ENCODE results near the gene PPP4R2. TPM values are rescaled to one million over a fixed set of nuclear protein-coding genes. Genes with fewer than 3 reads are reported as not detected.

Gene PPP4R2
- total RNA-seq, 1 experiment from 2014 or later, result 63.2 TPM

DNA sequence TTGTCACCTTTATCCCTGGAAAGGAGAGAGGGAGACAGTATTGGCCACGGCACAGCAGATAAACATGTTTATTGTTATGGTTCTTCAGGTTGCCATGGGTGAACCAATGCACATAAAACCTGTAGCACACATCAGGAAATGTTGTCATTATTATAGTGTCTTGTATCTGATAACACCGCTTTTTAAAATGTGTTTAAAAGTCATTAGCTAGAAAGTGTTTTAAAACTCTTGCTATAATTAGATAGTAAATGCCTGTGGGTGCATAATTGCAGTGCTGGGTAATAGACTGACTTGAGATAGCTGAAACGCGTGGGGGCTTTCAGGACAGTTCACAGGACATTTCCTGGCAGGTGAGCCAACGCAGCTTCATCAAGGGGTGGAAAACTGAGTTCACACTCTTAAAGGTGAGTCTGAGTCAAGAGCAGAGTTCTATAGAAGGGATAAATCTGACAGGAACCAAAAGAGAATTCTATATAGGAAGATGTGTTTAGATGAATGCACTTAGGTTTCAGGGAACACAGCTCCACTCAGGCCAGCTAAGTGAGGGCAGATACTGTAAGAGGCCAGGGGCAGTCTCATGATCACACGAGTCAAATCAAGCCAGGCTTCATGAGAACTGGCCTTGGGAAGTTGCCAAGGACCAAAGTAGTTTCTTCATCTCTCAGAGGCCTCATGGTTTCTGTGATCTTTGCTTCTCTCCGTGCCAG is 35.6 kb upstream of the PPP4R2 start:
- TF ChIP-seq EZH2 (IDR thresholded peaks at IDR 0.05; ENCODE audit: low read depth), result no peak
- TF ChIP-seq, protein P1, sequence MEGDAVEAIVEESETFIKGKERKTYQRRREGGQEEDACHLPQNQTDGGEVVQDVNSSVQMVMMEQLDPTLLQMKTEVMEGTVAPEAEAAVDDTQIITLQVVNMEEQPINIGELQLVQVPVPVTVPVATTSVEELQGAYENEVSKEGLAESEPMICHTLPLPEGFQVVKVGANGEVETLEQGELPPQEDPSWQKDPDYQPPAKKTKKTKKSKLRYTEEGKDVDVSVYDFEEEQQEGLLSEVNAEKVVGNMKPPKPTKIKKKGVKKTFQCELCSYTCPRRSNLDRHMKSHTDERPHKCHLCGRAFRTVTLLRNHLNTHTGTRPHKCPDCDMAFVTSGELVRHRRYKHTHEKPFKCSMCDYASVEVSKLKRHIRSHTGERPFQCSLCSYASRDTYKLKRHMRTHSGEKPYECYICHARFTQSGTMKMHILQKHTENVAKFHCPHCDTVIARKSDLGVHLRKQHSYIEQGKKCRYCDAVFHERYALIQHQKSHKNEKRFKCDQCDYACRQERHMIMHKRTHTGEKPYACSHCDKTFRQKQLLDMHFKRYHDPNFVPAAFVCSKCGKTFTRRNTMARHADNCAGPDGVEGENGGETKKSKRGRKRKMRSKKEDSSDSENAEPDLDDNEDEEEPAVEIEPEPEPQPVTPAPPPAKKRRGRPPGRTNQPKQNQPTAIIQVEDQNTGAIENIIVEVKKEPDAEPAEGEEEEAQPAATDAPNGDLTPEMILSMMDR (conservative IDR thresholded peaks at IDR 0.05), result no peak
- Histone ChIP-seq H3F3A (ENCODE audit: insufficient read depth, low read depth) (no peaks in the 10 kb centered on the region), H3K9me3 (ENCODE audit: insufficient read depth, low read depth) (no peaks in the 10 kb centered on the region), H3K9me2 (ENCODE audit: insufficient read depth) (no peaks in the 10 kb centered on the region), H4K20me1 (ENCODE audit: insufficient read depth) (no peaks in the 10 kb centered on the region), H3K4me2 (no peak overlapping the region), H3K4me3 (no peak overlapping the region), H3K79me2 (ENCODE audit: low read depth) (no peaks in the 10 kb centered on the region), H3K4me1 (replicated peaks; ENCODE audit: insufficient read depth) (no peaks in the 10 kb centered on the region), H3K27me3 (ENCODE audit: insufficient read depth, low read depth) (no peaks in the 10 kb centered on the region), H2AFZ (no peak overlapping the region), H3K27ac (no peak overlapping the region), H3K36me3 (ENCODE audit: low read depth) (no peaks in the 10 kb centered on the region)
- ChIA-PET POLR2A (ENCODE audit: unreplicated experiment) (no interaction called here), CTCF (no interaction called here)
- peak in 1 of 2 experiments; percentile 54 for DNase-seq
- intact Hi-C loops (cut with micrococcal nuclease; ENCODE audit: unreplicated experiment), result no loop called here
- BruUV-seq (replicated peaks), result no TSS peak

DNA sequence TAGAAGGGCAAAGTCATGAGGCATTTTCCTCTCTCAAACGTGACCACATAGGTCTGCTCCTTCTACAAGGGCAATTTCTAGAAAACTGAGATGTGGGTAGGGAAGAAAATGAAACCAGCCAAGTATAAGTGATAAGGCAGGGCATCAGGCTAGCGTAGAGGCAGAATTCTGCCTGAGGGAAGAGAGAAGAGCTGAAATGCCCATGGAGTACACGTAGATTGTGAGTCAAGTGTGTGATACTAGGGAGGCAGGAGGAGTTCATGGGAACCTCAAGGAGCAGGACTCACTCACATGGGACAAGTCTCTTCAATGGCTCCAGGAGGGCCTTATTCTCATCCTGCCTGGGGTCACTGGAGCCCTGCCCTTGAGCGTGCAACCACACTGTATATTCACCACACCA is 34.9 kb upstream of the PPP4R2 start:
- DNase-seq, result no peak
- H3K4me2 ChIP-seq, result no peak overlapping the region
- TF ChIP-seq, protein P1 (conservative IDR thresholded peaks at IDR 0.05), result no peak
- TF ChIP-seq EZH2 (IDR thresholded peaks at IDR 0.05; ENCODE audit: low read depth), result no peak
- H3K27me3 ChIP-seq (ENCODE audit: insufficient read depth, low read depth), result no peaks in the 10 kb centered on the region
- ChIA-PET POLR2A (ENCODE audit: unreplicated experiment) (no interaction called here), CTCF (no interaction called here)
- H3K36me3 ChIP-seq (ENCODE audit: low read depth), result no peaks in the 10 kb centered on the region
- no peak overlapping the region for H3K4me3 ChIP-seq
- intact Hi-C loops (cut with micrococcal nuclease; ENCODE audit: unreplicated experiment), result no loop called here
- no peaks in the 10 kb centered on the region for H3K79me2 ChIP-seq (ENCODE audit: low read depth)
- no peaks in the 10 kb centered on the region for H3K9me3 ChIP-seq (ENCODE audit: insufficient read depth, low read depth)
- no TSS peak for BruUV-seq (replicated peaks)
- no peak overlapping the region for H3K27ac ChIP-seq
- H3K4me1 ChIP-seq (replicated peaks; ENCODE audit: insufficient read depth), result no peaks in the 10 kb centered on the region
- no peaks in the 10 kb centered on the region for H3K9me2 ChIP-seq (ENCODE audit: insufficient read depth)
- no peaks in the 10 kb centered on the region for H3F3A ChIP-seq (ENCODE audit: insufficient read depth, low read depth)
- no peak overlapping the region for H2AFZ ChIP-seq
- no peaks in the 10 kb centered on the region for H4K20me1 ChIP-seq (ENCODE audit: insufficient read depth)

DNA sequence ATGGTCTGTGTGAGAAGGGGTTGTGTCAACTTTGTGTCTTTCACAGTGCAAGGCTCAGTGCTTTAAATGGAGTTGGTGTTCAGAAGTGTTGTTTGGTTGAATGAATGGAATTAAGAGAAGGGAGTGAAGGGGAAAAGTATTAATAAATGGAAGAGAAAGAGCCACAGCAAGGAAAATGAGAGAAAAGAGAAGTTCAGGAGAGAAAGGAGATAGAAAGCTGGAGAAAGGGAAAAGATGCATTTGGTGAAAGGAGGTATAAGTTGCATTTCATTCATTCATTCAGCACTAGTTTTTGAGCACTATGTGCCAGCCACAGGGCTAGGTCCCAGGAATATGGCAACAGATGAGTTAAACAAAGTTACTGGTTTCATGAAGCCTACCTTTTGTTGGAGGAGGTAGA is 34.3 kb upstream of the PPP4R2 start:
- no TSS peak for BruUV-seq (replicated peaks)
- H3K9me3 ChIP-seq (ENCODE audit: insufficient read depth, low read depth), result no peaks in the 10 kb centered on the region
- ChIA-PET CTCF (no interaction called here), POLR2A (ENCODE audit: unreplicated experiment) (no interaction called here)
- TF ChIP-seq, protein P1 (conservative IDR thresholded peaks at IDR 0.05), result no peak
- no peak for TF ChIP-seq EZH2 (IDR thresholded peaks at IDR 0.05; ENCODE audit: low read depth)
- DNase-seq, result no peak
- H2AFZ ChIP-seq, result no peak overlapping the region
- intact Hi-C loops (cut with micrococcal nuclease; ENCODE audit: unreplicated experiment), result no loop called here
- no peak overlapping the region for H3K4me3 ChIP-seq
- H4K20me1 ChIP-seq (ENCODE audit: insufficient read depth), result no peaks in the 10 kb centered on the region
- H3K27me3 ChIP-seq (ENCODE audit: insufficient read depth, low read depth), result no peaks in the 10 kb centered on the region
- H3K36me3 ChIP-seq (ENCODE audit: low read depth), result no peaks in the 10 kb centered on the region
- no peak overlapping the region for H3K4me2 ChIP-seq
- H3K4me1 ChIP-seq (replicated peaks; ENCODE audit: insufficient read depth), result no peaks in the 10 kb centered on the region
- no peaks in the 10 kb centered on the region for H3K9me2 ChIP-seq (ENCODE audit: insufficient read depth)
- H3F3A ChIP-seq (ENCODE audit: insufficient read depth, low read depth), result no peaks in the 10 kb centered on the region
- H3K27ac ChIP-seq, result no peak overlapping the region
- no peaks in the 10 kb centered on the region for H3K79me2 ChIP-seq (ENCODE audit: low read depth)
